Gastrocnemius medialis (tissue), 4 donors: ENCODE data around the gene PCYOX1L. TPM values are rescaled to one million over a fixed set of nuclear protein-coding genes. Genes with fewer than 3 reads are reported as not detected.

Source experiments
- ATAC-seq, 2 donors: fragments of 150-250 bp; one replicate each; pipeline ENCODE4 v1.9.1; 2016
- DNase-seq, 2 donors: peaks; one replicate each; pipeline ENCODE4 v3.0.0-alpha.2; 2019
- H3K27ac ChIP-seq, 4 donors: fragments of 200-600 bp; sonication (generic); 1 replicate in 1 of 4; 2 replicates in 3 of 4; pipeline ENCODE4 v1.5.1; 2016 to 2018; ENCODE audit warnings: mild to moderate bottlenecking in 2 of 4, moderate library complexity in 1 of 4
- H3K27me3 ChIP-seq, 3 donors: fragments of 200-600 bp; sonication (generic) in 2 of 3; 1 replicate in 1 of 3; 2 replicates in 2 of 3; pipeline versions ENCODE4 v1.5.1 to v1.6.0; 2016 to 2019; ENCODE audit warnings: mild to moderate bottlenecking in 1 of 3, moderate library complexity in 1 of 3
- H3K36me3 ChIP-seq, 2 donors: fragments of 200-600 bp; sonication (generic) in 1 of 2; one replicate each; pipeline ENCODE4 v1.5.1; 2017 to 2018
- H3K4me1 ChIP-seq, 2 donors: fragments of 200-600 bp; sonication (generic) in 1 of 2; one replicate each; pipeline ENCODE4 v1.5.1; 2016 to 2017; ENCODE audit warnings: mild to moderate bottlenecking in 2 of 2
- H3K4me3 ChIP-seq, 4 donors: fragments of 200-600 bp; sonication (generic) in 3 of 4; 1 replicate in 1 of 4; 2 replicates in 3 of 4; pipeline ENCODE4 v1.5.1; 2016 to 2019; ENCODE audit warnings: mild to moderate bottlenecking in 2 of 4
- H3K9me3 ChIP-seq, 3 donors: fragments of 200-600 bp; sonication (generic) in 2 of 3; 1 replicate in 1 of 3; 2 replicates in 2 of 3; pipeline ENCODE4 v1.5.1; 2016 to 2019
- POLR2A ChIP-seq, 2 donors: fragments of 450-650 bp; IDR thresholded peaks; one replicate each; pipeline ENCODE4 v1.6.1; 2017; ENCODE audit warnings: antibody characterized with exemption in 2 of 2, mild to moderate bottlenecking in 2 of 2, moderate library complexity in 2 of 2
- in situ Hi-C, 4 donors: fragments of 200-750 bp; cut with MboI; loops; one replicate each; pipeline versions ENCODE4 v1.15.0 to v1.8.0; 2017; ENCODE audit warnings: low sequenced_read_pairs in 4 of 4
- intact Hi-C: fragments of 100-400 bp; cut with DNase I; formaldehyde crosslinking; loops from one replicate; pipeline ENCODE4 v1.15.1; 2023; ENCODE audit warnings: low total_unique reads
- total RNA-seq, 4 donors: library from RNA; depleted of rRNA; stranded (reverse); fragments of >200 nt; gene quantifications; one replicate each; pipeline versions ENCODE4 v1.1.0 to v1.2.3, GENCODE V29; 2016
- TF ChIP-seq, protein P1 (sequence below), 5 experiments: fragments of 450-650 bp in 3 of 5; fragments of 200-600 bp in 2 of 5; sonication (generic) in 2 of 5; IDR thresholded peaks in 4 of 5; conservative IDR thresholded peaks in 1 of 5; 1 replicate in 4 of 5; 2 replicates in 1 of 5; pipeline ENCODE4 v1.5.1; 2016 to 2019; ENCODE audit warnings: antibody characterized with exemption in 5 of 5, mild to moderate bottlenecking in 3 of 5, moderate library complexity in 3 of 5

The PCYOX1L gene
- total RNA-seq, 4 donors from 2014 or later: 0.29 to 1.5 (median 1.2) TPM

DNA sequence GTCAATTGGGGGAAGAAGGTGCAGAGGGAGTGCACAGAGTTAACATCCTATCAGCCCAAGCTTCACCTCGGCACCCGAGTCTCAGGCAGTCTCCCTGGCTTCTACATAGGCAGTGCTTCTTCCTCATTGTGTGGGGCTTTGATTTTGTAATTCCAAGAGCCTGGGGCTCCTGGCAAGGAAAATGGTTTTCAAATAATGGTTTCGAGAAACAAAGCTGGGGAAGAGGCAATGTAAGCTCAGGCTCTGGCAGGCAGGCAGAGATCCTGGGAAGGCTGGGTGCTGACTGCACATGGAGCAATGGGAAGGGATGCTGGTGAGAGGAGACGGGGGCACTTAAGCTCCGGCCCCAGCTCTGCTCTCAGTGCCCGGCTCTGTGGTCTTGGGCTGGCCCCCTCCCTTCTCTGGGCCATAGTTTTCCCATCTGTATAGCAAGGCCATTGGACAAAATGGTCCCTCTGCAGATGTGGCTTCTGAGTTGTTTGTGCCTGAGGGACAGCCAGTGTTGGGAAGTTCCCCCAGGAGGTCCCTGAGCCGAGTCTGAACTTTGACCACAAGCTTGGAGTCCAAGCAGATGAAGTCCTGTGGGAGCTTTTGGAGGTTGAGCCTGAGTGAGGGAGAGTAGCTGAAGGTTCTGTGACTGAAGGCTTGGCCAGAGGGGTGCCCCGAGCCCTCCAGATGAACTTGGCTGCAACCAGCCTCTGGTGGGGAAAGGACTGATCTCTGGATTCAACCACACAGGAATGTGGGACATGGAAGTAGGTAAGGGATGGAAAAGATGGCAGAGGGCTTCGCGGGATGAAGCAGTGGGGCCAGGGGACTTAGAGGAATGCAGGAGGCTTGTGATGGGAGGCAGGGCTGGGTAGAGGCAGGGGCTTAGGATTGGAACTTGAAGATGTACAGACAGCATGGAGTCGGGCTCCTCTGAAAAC lies 49.7 kb downstream of the PCYOX1L start:
- H3K27ac ChIP-seq: peak overlapping the region; percentile 60 to 77 (median 68)
- H3K4me1 ChIP-seq: no peaks in the 10 kb centered on the region
- no peaks in the 10 kb centered on the region for H3K36me3 ChIP-seq
- TF ChIP-seq POLR2A (IDR thresholded peaks at IDR 0.05): no peak
- TF ChIP-seq, protein P1, sequence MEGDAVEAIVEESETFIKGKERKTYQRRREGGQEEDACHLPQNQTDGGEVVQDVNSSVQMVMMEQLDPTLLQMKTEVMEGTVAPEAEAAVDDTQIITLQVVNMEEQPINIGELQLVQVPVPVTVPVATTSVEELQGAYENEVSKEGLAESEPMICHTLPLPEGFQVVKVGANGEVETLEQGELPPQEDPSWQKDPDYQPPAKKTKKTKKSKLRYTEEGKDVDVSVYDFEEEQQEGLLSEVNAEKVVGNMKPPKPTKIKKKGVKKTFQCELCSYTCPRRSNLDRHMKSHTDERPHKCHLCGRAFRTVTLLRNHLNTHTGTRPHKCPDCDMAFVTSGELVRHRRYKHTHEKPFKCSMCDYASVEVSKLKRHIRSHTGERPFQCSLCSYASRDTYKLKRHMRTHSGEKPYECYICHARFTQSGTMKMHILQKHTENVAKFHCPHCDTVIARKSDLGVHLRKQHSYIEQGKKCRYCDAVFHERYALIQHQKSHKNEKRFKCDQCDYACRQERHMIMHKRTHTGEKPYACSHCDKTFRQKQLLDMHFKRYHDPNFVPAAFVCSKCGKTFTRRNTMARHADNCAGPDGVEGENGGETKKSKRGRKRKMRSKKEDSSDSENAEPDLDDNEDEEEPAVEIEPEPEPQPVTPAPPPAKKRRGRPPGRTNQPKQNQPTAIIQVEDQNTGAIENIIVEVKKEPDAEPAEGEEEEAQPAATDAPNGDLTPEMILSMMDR (IDR thresholded peaks at IDR 0.05 in 4 of 5, conservative IDR thresholded peaks at IDR 0.05 in 1 of 5): no peak
- no peak for DNase-seq
- no peaks in the 10 kb centered on the region for H3K9me3 ChIP-seq
- in situ Hi-C loops: no loop called here
- H3K27me3 ChIP-seq: no peaks in the 10 kb centered on the region
- peak in 1 of 2 donors; percentile 28 for ATAC-seq
- H3K4me3 ChIP-seq: peak overlapping the region; percentile 28 to 51 (median 42)
- intact Hi-C loops: no loop called here

DNA sequence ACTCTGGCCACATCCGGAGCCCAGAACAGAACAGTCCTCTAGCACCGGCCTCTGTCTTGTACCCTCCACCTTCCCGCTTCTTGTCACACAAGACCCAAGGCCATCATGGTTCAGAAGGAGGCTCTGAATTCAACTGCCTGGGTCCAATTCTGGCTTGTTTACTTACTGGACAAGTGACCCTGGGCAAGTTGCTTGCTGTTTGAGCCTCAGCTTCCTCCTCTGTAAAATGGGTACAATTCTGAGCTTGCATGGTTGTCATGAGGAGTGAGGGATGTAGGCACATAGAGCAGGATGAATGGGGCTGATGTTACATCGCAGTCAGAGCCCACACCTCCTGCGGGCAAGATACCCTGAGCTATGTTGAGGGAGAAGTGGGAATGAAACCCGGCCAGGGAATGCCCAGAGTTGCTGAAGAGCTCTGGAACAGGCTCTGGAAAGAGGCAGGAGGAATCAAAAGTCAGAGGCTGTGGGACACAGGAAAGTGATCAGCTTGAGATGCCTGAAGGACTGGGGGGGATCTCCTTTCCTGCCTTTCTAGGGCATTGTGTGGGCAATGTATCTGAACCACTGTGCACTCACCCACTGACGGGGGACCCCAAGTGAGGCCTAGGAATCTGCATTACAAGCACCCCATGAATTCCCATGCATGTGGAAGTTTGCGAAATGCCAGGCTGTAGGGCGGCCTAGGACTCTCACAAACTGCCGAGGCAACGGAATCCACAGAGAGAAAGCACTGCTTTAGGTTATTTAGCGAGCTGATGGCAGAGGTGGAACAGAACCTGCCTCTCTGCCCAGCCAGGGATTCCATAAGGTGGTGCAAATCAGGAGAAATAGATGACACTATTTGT lies 50.6 kb downstream of the PCYOX1L start:
- ATAC-seq (no peak), DNase-seq (no peak)
- no peak for TF ChIP-seq POLR2A (IDR thresholded peaks at IDR 0.05)
- TF ChIP-seq, protein P1 (IDR thresholded peaks at IDR 0.05 in 4 of 5, conservative IDR thresholded peaks at IDR 0.05 in 1 of 5): no peak
- in situ Hi-C loops: no loop called here
- H3K27ac ChIP-seq: peak overlapping the region; percentile 60 to 77 (median 68)
- no peaks in the 10 kb centered on the region for H3K36me3 ChIP-seq
- no peaks in the 10 kb centered on the region for H3K9me3 ChIP-seq
- H3K27me3 ChIP-seq: no peaks in the 10 kb centered on the region
- no peaks in the 10 kb centered on the region for H3K4me1 ChIP-seq
- H3K4me3 ChIP-seq: peak overlapping the region; percentile 28 to 51 (median 42)
- intact Hi-C loops: no loop called here

GRCh38 chr5:149409268-149409948 lies 51.6 kb downstream of the PCYOX1L start:
- DNase-seq (no peak), ATAC-seq (no peak)
- no peaks in the 10 kb centered on the region for H3K9me3 ChIP-seq
- intact Hi-C loops (no loop called here), in situ Hi-C loops (no loop called here)
- peak overlapping the region; percentile 17 to 51 (median 36) for H3K4me3 ChIP-seq
- H3K27me3 ChIP-seq: no peaks in the 10 kb centered on the region
- H3K27ac ChIP-seq: peak overlapping the region; percentile 20 to 77 (median 66)
- H3K4me1 ChIP-seq: no peaks in the 10 kb centered on the region
- TF ChIP-seq POLR2A (IDR thresholded peaks at IDR 0.05): no peak
- TF ChIP-seq, protein P1 (IDR thresholded peaks at IDR 0.05 in 4 of 5, conservative IDR thresholded peaks at IDR 0.05 in 1 of 5): no peak
- H3K36me3 ChIP-seq: no peaks in the 10 kb centered on the region

- H3K9me3 ChIP-seq: no peaks in the 10 kb centered on the region
- DNase-seq (no peak), ATAC-seq (no peak)
- peak overlapping the region; percentile 21 to 51 (median 36) for H3K4me3 ChIP-seq
- H3K36me3 ChIP-seq: no peaks in the 10 kb centered on the region
- H3K27ac ChIP-seq: peak overlapping the region; percentile 20 to 77 (median 66)
- in situ Hi-C loops: no loop called here
- H3K4me1 ChIP-seq: no peaks in the 10 kb centered on the region
- intact Hi-C loops: no loop called here
- TF ChIP-seq POLR2A (IDR thresholded peaks at IDR 0.05): no peak
- TF ChIP-seq, protein P1 (IDR thresholded peaks at IDR 0.05 in 4 of 5, conservative IDR thresholded peaks at IDR 0.05 in 1 of 5): no peak
- H3K27me3 ChIP-seq: no peaks in the 10 kb centered on the region
Measured at GRCh38 chr5:149410071-149410470, 52.2 kb downstream of the PCYOX1L start.
